Keratinocyte (primary cell): ENCODE results near the gene SEL1L3. TPM values are rescaled to one million over a fixed set of nuclear protein-coding genes. Genes with fewer than 3 reads are reported as not detected.

Source experiments
- DNase-seq: peaks from one replicate; pipeline ENCODE4 v3.0.0-alpha.2; 2011; ENCODE audit warnings: low read depth, missing footprints, low spot score
- FAIRE-seq: peaks from 2 replicates; lab custom pipeline; 2011; peaks lifted over from hg19 to GRCh38; lab: Jason Lieb, UNC
- H2AFZ ChIP-seq: 2 replicates; pipeline ENCODE4 v1.6.0; 2012; ENCODE audit warnings: low read length, control low read depth, inconsistent platforms; ENCODE audit not compliant: control insufficient read depth
- H3K27ac ChIP-seq: 2 replicates; pipeline ENCODE4 v1.5.1; 2011; ENCODE audit warnings: low read length; ENCODE audit not compliant: control insufficient read depth, insufficient read depth
- H3K27me3 ChIP-seq: 3 replicates; pipeline ENCODE4 v1.6.0; 2011; ENCODE audit warnings: low read length; ENCODE audit not compliant: control insufficient read depth, insufficient read depth; ENCODE audit errors: extremely low read depth
- H3K36me3 ChIP-seq, 2 experiments: 2 replicates in 1 of 2; 3 replicates in 1 of 2; pipeline ENCODE4 v1.5.1; 2011; ENCODE audit warnings: low read length in 2 of 2, mild to moderate bottlenecking in 1 of 2; ENCODE audit not compliant: control insufficient read depth in 2 of 2, insufficient read depth in 2 of 2; ENCODE audit errors: extremely low read depth in 1 of 2
- H3K4me1 ChIP-seq: 3 replicates; pipeline ENCODE4 v1.5.1; 2011; ENCODE audit warnings: low read length; ENCODE audit not compliant: control insufficient read depth, insufficient read depth; ENCODE audit errors: extremely low read depth
- H3K4me2 ChIP-seq: 3 replicates; pipeline ENCODE4 v1.6.0; 2011; ENCODE audit warnings: low read depth, low read length; ENCODE audit not compliant: control insufficient read depth, insufficient read depth; ENCODE audit errors: extremely low read depth
- H3K4me3 ChIP-seq, 3 experiments: fragments of 200-600 bp in 1 of 3; sonication (generic) in 1 of 3; 2 replicates in 2 of 3; 3 replicates in 1 of 3; pipeline ENCODE4 v1.5.1; 2011 to 2016; ENCODE audit warnings: low read length in 3 of 3, mild to moderate bottlenecking in 3 of 3, control low read depth in 2 of 3, inconsistent platforms in 1 of 3, low read depth in 1 of 3, mixed read lengths in 1 of 3, mixed run types in 1 of 3, moderate library complexity in 1 of 3; ENCODE audit not compliant: control insufficient read depth in 2 of 3, insufficient read depth in 2 of 3; ENCODE audit errors: extremely low read depth in 1 of 3
- H3K79me2 ChIP-seq: 2 replicates; pipeline ENCODE4 v1.6.0; 2012; ENCODE audit warnings: low read length; ENCODE audit not compliant: control insufficient read depth, insufficient read depth
- H3K9ac ChIP-seq: 3 replicates; pipeline ENCODE4 v1.6.0; 2011; ENCODE audit warnings: low read length; ENCODE audit not compliant: control insufficient read depth, insufficient read depth; ENCODE audit errors: extremely low read depth
- H3K9me1 ChIP-seq: 3 replicates; pipeline ENCODE4 v1.6.0; 2011; ENCODE audit warnings: low read length; ENCODE audit not compliant: control insufficient read depth, insufficient read depth; ENCODE audit errors: extremely low read depth
- H3K9me3 ChIP-seq: 2 replicates; pipeline ENCODE4 v1.5.1; 2012; ENCODE audit warnings: low read depth, low read length; ENCODE audit not compliant: control insufficient read depth
- H4K20me1 ChIP-seq: 3 replicates; pipeline ENCODE4 v1.6.0; 2011; ENCODE audit warnings: low read length; ENCODE audit not compliant: control insufficient read depth, insufficient read depth; ENCODE audit errors: extremely low read depth
- CTCF ChIP-seq, 3 experiments: IDR thresholded peaks in 1 of 3; conservative IDR thresholded peaks in 1 of 3; optimal IDR thresholded peaks in 1 of 3; 2 replicates in 2 of 3; 3 replicates in 1 of 3; pipeline versions ENCODE3 to v1.5.1; 2011; ENCODE audit warnings: low read length in 3 of 3, mild to moderate bottlenecking in 3 of 3, moderate library complexity in 2 of 3, control low read depth in 1 of 3, inconsistent platforms in 1 of 3; ENCODE audit not compliant: insufficient read depth in 2 of 3; ENCODE audit errors: extremely low read depth in 1 of 3
- EZH2 ChIP-seq: IDR thresholded peaks from one replicate; pipeline ENCODE4 v1.6.1; 2012; ENCODE audit warnings: inconsistent platforms, mild to moderate bottlenecking, low read length, moderate library complexity
- dilution Hi-C: fragments of 300-500 bp; cut with MboI; formaldehyde crosslinking; loops from one replicate; pipeline ENCODE4 v1.7.0; 2020; ENCODE audit warnings: low sequenced_read_pairs; ENCODE audit not compliant: extremely low pct_ligation_motif_present
- polyA plus RNA-seq, 5 experiments: library from polyadenylated mRNA; depleted of rRNA in 3 of 5; stranded (reverse) in 3 of 5; stranded (forward) in 1 of 5; unstranded in 1 of 5; fragments of >200 nt; gene quantifications; 1 replicate in 1 of 5; 2 replicates in 3 of 5; 3 replicates in 1 of 5; pipeline versions ENCODE4 v1.2.1 to v1.2.3, GENCODE V29; 2011 to 2012; ENCODE audit warnings: missing spikeins in 2 of 5, low read depth in 1 of 5, low replicate concordance in 1 of 5

Gene SEL1L3
- polyA plus RNA-seq, 1 donor (not counting 4 experiments of a cell fraction or from before 2014, with no cell fraction given) = 67.9 TPM

GRCh38 chr4:25821899-25822298 lies 40.9 kb downstream of the SEL1L3 start:
- TF ChIP-seq EZH2 (no peak), CTCF (optimal IDR thresholded peaks at IDR 0.05 in 1 of 3, IDR thresholded peaks at IDR 0.05 in 1 of 3, conservative IDR thresholded peaks at IDR 0.05 in 1 of 3; ENCODE audit: extremely low read depth in 1 of 3, insufficient read depth in 2 of 3, low read length in 3 of 3) (no peak)
- no peaks in the 10 kb centered on the region for H4K20me1 ChIP-seq
- H3K4me3 ChIP-seq = no peak overlapping the region
- DNase-seq (no peak), FAIRE-seq (no peak)
- peaks cover 3 to 7% of the 10 kb centered on the region in 2 experiments for H3K36me3 ChIP-seq
- H3K9me3 ChIP-seq = no peaks in the 10 kb centered on the region
- H3K4me2 ChIP-seq = no peak overlapping the region
- H3K79me2 ChIP-seq = no peaks in the 10 kb centered on the region
- H3K4me1 ChIP-seq = peaks cover 19% of the 10 kb centered on the region
- no peak overlapping the region for H2AFZ ChIP-seq
- H3K27me3 ChIP-seq = no peaks in the 10 kb centered on the region
- no peak overlapping the region for H3K9ac ChIP-seq
- no peak overlapping the region for H3K27ac ChIP-seq
- dilution Hi-C loops = no loop called here
- H3K9me1 ChIP-seq = no peaks in the 10 kb centered on the region

GRCh38 chr4:25821267-25821666 lies 41.5 kb downstream of the SEL1L3 start:
- TF ChIP-seq CTCF (optimal IDR thresholded peaks at IDR 0.05 in 1 of 3, IDR thresholded peaks at IDR 0.05 in 1 of 3, conservative IDR thresholded peaks at IDR 0.05 in 1 of 3; ENCODE audit: extremely low read depth in 1 of 3, insufficient read depth in 2 of 3, low read length in 3 of 3) (no peak), EZH2 (no peak)
- Histone ChIP-seq H3K4me2 (no peak overlapping the region), H3K9me3 (no peaks in the 10 kb centered on the region), H3K9me1 (no peaks in the 10 kb centered on the region), H3K9ac (no peak overlapping the region), H3K27me3 (no peaks in the 10 kb centered on the region), H2AFZ (no peak overlapping the region), H4K20me1 (no peaks in the 10 kb centered on the region), H3K4me3 (no peak overlapping the region), H3K79me2 (no peaks in the 10 kb centered on the region), H3K4me1 (peaks cover 25% of the 10 kb centered on the region), H3K27ac (no peak overlapping the region), H3K36me3 (peaks cover 3 to 7% of the 10 kb centered on the region in 2 experiments)
- dilution Hi-C loops = no loop called here
- DNase-seq (no peak), FAIRE-seq (no peak)
